Adipose tissue (tissue), 3 donors: ENCODE results near the gene PPP1R17. TPM values are rescaled to one million over a fixed set of nuclear protein-coding genes. Genes with fewer than 3 reads are reported as not detected.

Experiments used
- H3K27ac ChIP-seq: one replicate; pipeline ENCODE4 v1.5.1; 2013; ENCODE audit warnings: low read depth, low read length
- WGBS, 3 donors: extraction: QIAGEN DNeasy Blood & Tissue Kit; methylation state at CpG; one replicate each; pipeline ENCODE4 v1.1.7; 2013; 5-methylcytosine and 5-hydroxymethylcytosine counted together
- polyA plus RNA-seq, 3 donors: library from polyadenylated mRNA; stranded (reverse); fragments of 200-250 nt; gene quantifications; one replicate each; pipeline ENCODE4 v1.2.3, GENCODE V29; 2013
- donor health status: healthy with polysubstance abuse.
- donor health status: Bipolar disorder and iron deficiency.
- donor health status: healthy.

PPP1R17 gene
- polyA plus RNA-seq, 3 donors: not detected

GRCh38 chr7:31692871-31693270 is 5.9 kb downstream of the PPP1R17 start:
- H3K27ac ChIP-seq: no peak overlapping the region
- 39 to 61% (median 44%) methylated on average over 2 of the region's 2 CpGs for WGBS, 3 donors

GRCh38 chr7:31695859-31696614 is 9.0 kb downstream of the PPP1R17 start:
- WGBS, 3 donors: 48 to 73% (median 61%) methylated on average over 6 of the region's 6 CpGs
- no peak overlapping the region for H3K27ac ChIP-seq

GRCh38 chr7:31699050-31699449 is 12.0 kb downstream of the PPP1R17 start:
- 57 to 72% (median 62%) methylated on average over 2 of the region's 2 CpGs for WGBS, 3 donors
- no peak overlapping the region for H3K27ac ChIP-seq

GRCh38 chr7:31702354-31702753 is 15.3 kb downstream of the PPP1R17 start:
- 84 to 87% (median 85%) methylated on average over 3 of the region's 3 CpGs for WGBS, 3 donors
- no peak overlapping the region for H3K27ac ChIP-seq

- WGBS, 3 donors: 82 to 93% (median 83%) methylated on average over 3 of the region's 3 CpGs
- no peak overlapping the region for H3K27ac ChIP-seq
Observed at GRCh38 chr7:31705377-31705776, 18.4 kb downstream of the PPP1R17 start.

DNA sequence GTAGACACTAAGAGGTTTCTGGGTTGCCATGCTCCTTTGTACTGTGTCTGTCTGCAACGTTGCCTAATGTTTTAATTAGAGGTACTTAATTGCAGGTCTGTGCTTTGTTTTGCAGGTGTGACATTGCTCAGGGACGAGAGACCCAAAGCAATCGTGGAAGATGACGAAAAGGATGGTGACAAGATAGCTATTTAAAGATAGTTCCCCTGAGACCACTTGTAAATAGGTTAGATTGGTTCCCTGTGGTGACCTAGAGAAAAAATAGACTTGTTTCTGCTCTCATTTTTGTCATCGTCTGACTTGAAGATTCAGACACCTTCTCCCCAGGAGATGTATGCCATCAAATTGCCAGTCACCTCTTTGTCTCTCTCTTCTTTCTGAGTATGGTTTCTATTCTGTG is 20.1 kb downstream of the PPP1R17 start:
- H3K27ac ChIP-seq: no peak overlapping the region
- WGBS, 3 donors: 34 to 50% (median 47%) methylated on average over 5 of the region's 5 CpGs

GRCh38 chr7:31710171-31710570 is 23.2 kb downstream of the PPP1R17 start:
- WGBS, 3 donors: 78 to 96% (median 89%) methylated on average over 1 of the region's 1 CpG
- H3K27ac ChIP-seq: no peak overlapping the region

GRCh38 chr7:31716355-31716754 is 29.3 kb downstream of the PPP1R17 start:
- H3K27ac ChIP-seq: no peak overlapping the region
- 47 to 60% (median 54%) methylated on average over 1 of the region's 1 CpG for WGBS, 3 donors

DNA sequence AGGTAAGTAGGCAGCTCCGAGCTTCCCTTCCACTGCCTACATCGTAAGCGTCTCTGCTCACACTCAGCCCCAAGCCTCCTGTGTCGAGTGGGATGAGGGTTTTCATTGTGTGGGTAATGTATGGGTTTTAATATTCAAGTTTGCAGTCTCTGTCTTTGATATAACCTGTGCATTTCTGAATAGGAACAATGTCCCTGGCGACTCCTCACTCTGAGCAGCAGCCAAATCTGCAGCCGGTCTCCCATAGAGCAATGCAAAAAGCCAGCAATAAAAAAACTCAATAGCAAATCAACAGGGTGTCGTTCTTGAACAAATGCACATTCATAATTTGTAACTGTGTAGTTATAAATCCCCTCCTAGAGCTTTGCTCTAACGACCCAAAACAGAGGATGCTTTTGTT is 33.4 kb downstream of the PPP1R17 start:
- WGBS, 3 donors: 75 to 82% (median 81%) methylated on average over 8 of the region's 8 CpGs
- no peak overlapping the region for H3K27ac ChIP-seq

DNA sequence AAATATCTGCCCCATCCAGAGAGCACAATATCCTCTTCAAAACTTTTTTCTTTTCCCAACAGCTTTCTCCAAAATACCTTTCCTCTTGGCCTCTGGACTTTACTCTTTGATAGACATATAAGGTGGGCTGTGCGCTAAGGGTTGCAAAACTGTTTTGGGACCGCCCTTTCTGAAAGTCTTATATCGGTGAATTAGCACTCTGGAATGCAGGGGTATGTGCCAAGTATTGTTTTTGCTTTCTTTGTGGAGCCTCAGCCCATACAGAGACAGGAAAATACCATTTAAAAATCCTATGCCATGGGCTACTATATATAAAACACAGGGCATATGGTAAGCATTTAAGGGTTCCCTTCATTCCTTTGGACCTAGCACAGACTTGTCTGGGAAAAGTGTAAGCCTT is 37.7 kb downstream of the PPP1R17 start:
- WGBS, 3 donors: 63 to 76% (median 70%) methylated on average over 3 of the region's 3 CpGs
- no peak overlapping the region for H3K27ac ChIP-seq

DNA sequence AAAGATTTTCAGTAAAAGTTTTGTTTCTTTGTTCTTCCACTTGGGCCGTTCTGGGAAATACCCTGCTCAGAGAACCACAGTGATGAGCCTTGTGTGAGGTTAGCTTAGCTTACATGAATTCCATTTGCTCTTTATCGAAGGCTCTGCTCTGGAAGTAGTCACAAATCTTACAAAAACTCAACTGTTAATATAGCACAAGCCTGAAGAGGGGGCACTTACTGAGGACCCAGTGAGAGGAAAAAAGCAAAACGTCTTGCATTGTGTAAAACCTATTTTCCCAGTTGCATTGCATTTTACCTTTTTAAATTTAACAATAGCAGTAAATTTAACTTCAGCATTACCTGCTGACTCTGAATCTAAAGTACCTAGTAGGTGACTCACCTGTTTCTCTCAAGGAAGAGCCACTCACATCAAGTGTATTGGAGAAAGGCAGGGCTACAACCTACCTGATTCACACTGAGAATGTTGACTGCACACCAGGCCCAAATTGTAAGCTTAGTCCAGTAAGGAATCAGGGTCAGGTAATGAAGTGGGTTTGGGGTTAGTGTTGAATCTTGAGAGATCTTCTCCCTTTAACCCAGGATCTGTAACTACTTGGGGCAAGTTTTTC is 42.3 kb downstream of the PPP1R17 start:
- 42 to 60% (median 56%) methylated on average over 3 of the region's 3 CpGs for WGBS, 3 donors
- H3K27ac ChIP-seq: no peak overlapping the region

DNA sequence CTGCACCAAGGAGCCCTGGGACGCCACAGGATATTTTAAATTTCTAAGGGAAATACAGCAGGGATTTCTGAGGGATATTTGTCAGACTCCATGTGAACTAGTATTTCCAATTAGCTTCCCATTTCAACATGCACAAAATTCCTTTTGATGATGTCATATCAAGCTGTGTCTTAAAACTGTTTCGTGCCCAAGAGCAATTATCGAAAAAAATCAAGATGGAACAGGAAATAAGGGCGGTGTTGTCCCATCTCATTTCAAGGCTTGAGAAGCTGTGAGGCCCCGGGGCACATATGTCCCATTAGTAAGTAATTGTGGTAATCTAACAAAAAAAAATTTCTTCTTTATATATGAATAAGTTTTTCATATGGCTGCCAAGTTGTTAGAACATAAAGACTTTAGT is 47.4 kb downstream of the PPP1R17 start:
- no peak overlapping the region for H3K27ac ChIP-seq
- 61 to 66% (median 65%) methylated on average over 5 of the region's 5 CpGs for WGBS, 3 donors

- WGBS, 3 donors: 47 to 56% (median 55%) methylated on average over 11 of the region's 11 CpGs
- H3K27ac ChIP-seq: no peak overlapping the region
Observed at GRCh38 chr7:31735991-31736982, 49.3 kb downstream of the PPP1R17 start.

GRCh38 chr7:31741852-31742251 is 54.8 kb downstream of the PPP1R17 start:
- 54 to 78% (median 70%) methylated on average over 4 of the region's 4 CpGs for WGBS, 3 donors

GRCh38 chr7:31744294-31744874 is 57.4 kb downstream of the PPP1R17 start:
- WGBS, 3 donors: 2 to 5% (median 3%) methylated on average over 4 of the region's 4 CpGs
- H3K27ac ChIP-seq: no peak overlapping the region

More at GRCh38 chr7:31741852-31742251, 54.8 kb downstream of the PPP1R17 start:
- H3K27ac ChIP-seq: no peak overlapping the region

GRCh38 chr7:31747553-31747952 is 60.5 kb downstream of the PPP1R17 start:
- no peak overlapping the region for H3K27ac ChIP-seq

GRCh38 chr7:31748084-31748483 is 61.1 kb downstream of the PPP1R17 start:
- WGBS, 3 donors: 86 to 94% (median 88%) methylated on average over 1 of the region's 1 CpG

GRCh38 chr7:31751726-31752125 is 64.7 kb downstream of the PPP1R17 start:
- WGBS, 3 donors: 78 to 91% (median 89%) methylated on average over 4 of the region's 4 CpGs
- no peak overlapping the region for H3K27ac ChIP-seq

More at GRCh38 chr7:31748084-31748483, 61.1 kb downstream of the PPP1R17 start:
- H3K27ac ChIP-seq: no peak overlapping the region
